Natural killer cell (primary cell): ENCODE measurements around the gene VWA1. TPM values are rescaled to one million over a fixed set of nuclear protein-coding genes. Genes with fewer than 3 reads are reported as not detected.

ENCODE experiments used
- ATAC-seq, 3 donors: fragments of 150-1000 bp in 2 of 3; fragments of 200-7000 bp in 1 of 3; cut with Tn5 transposase; 1 replicate in 1 of 3; 2 replicates in 2 of 3; pipeline ENCODE4 v1.10.0; 2021; ENCODE audit warnings: mild to moderate bottlenecking in 2 of 3, moderate library complexity in 2 of 3
- DNase-seq, 2 donors: peaks; one replicate each; pipeline versions ENCODE4 v3.0.0 to v3.0.0-alpha.2; 2013 to 2021; ENCODE audit warnings: mixed read lengths in 1 of 2
- H3K27ac ChIP-seq: one replicate; pipeline ENCODE4 v1.5.1; 2013; ENCODE audit warnings: mild to moderate bottlenecking, low read length
- H3K27me3 ChIP-seq: one replicate; pipeline ENCODE4 v1.6.1; 2013; ENCODE audit warnings: low read length; ENCODE audit not compliant: control insufficient read depth, insufficient read depth
- H3K36me3 ChIP-seq: one replicate; pipeline ENCODE4 v1.6.1; 2013; ENCODE audit warnings: low read length; ENCODE audit not compliant: control insufficient read depth, insufficient read depth
- H3K4me1 ChIP-seq: one replicate; pipeline ENCODE4 v1.6.1; 2013; ENCODE audit warnings: low read length; ENCODE audit not compliant: control insufficient read depth, insufficient read depth
- H3K4me3 ChIP-seq: one replicate; pipeline ENCODE4 v1.5.1; 2013; ENCODE audit warnings: low read length
- H3K9me3 ChIP-seq: one replicate; pipeline ENCODE4 v1.6.1; 2013; ENCODE audit warnings: low read length; ENCODE audit not compliant: control insufficient read depth, insufficient read depth
- H3K27ac Mint-ChIP-seq, 2 donors: one replicate each; pipeline ENCODE4 v1.8.0; 2022; ENCODE audit warnings: mild to moderate bottlenecking in 2 of 2, mixed read lengths in 2 of 2, moderate library complexity in 1 of 2
- H3K27me3 Mint-ChIP-seq, 2 donors: one replicate each; pipeline ENCODE4 v1.8.0; 2022; ENCODE audit warnings: low read depth in 2 of 2, mixed read lengths in 2 of 2
- H3K36me3 Mint-ChIP-seq: one replicate; pipeline ENCODE4 v1.8.0; 2022; ENCODE audit warnings: mixed read lengths
- H3K4me1 Mint-ChIP-seq, 2 donors: one replicate each; pipeline ENCODE4 v1.8.0; 2022; ENCODE audit warnings: mixed read lengths in 2 of 2
- H3K4me3 Mint-ChIP-seq: one replicate; pipeline ENCODE4 v1.8.0; 2022; ENCODE audit warnings: mild to moderate bottlenecking, moderate library complexity, mixed read lengths
- H3K9me3 Mint-ChIP-seq, 2 donors: one replicate each; pipeline ENCODE4 v1.8.0; 2022; ENCODE audit warnings: mixed read lengths in 2 of 2
- CTCF ChIP-seq: fragments of 200-600 bp; IDR thresholded peaks from one replicate; pipeline ENCODE4 v1.8.0; 2022; ENCODE audit warnings: antibody characterized with exemption
- WGBS: methylation state at CpG from one replicate; pipeline ENCODE4 v1.1.7; 2013; ENCODE audit warnings: missing lambda C conversion rate; ENCODE audit not compliant: insufficient coverage; 5-methylcytosine and 5-hydroxymethylcytosine counted together
- intact Hi-C: fragments of 100-400 bp; cut with micrococcal nuclease; formaldehyde crosslinking; loops from one replicate; pipeline ENCODE4 v1.14.2; 2022
- total RNA-seq, 4 donors: library from RNA; stranded (reverse); fragments of 120-200 nt in 1 of 4; gene quantifications; one replicate each; pipeline versions ENCODE4 v1.2.3 to v1.2.4, GENCODE V29; 2013 to 2022

Gene VWA1
- total RNA-seq, 3 donors from 2014 or later (not counting 1 experiment from before 2014, with no cell fraction given): not detected

DNA sequence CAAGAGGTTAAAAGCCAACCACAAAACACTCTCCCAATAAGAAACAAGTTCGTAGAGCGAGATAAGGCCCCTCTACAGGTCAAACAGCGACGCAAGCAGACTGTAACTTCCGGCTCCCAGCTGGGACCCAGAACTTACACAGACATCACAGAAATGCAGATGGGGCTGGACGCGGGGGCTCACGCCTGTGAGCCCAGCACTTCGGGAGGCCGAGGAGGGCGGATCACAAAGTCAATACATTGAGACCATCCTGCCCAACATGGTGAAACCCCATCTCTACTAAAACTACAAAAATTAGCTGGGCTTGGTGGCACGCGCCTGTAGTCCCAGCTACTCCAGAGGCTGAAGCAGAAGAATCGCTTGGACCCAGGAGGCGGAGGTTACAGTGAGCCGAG, 47.4 kb upstream of the VWA1 start:
- DNase-seq (no peak), ATAC-seq (no peak)
- Mint-ChIP-seq H3K36me3 (peaks cover 9% of the 10 kb centered on the region), H3K27ac (no peak overlapping the region), H3K9me3 (no peaks in the 10 kb centered on the region), H3K27me3 (no peaks in the 10 kb centered on the region), H3K4me3 (no peak overlapping the region), H3K4me1 (peaks cover 0 to 9% of the 10 kb centered on the region in 2 donors)
- no peaks in the 10 kb centered on the region for H3K4me1 ChIP-seq
- 95% methylated on average over 16 of the region's 16 CpGs for WGBS
- no peaks in the 10 kb centered on the region for H3K27me3 ChIP-seq
- TF ChIP-seq CTCF: no peak
- no peaks in the 10 kb centered on the region for H3K9me3 ChIP-seq
- H3K4me3 ChIP-seq: no peak overlapping the region
- peaks cover 71% of the 10 kb centered on the region for H3K36me3 ChIP-seq
- intact Hi-C loops: no loop called here
- no peak overlapping the region for H3K27ac ChIP-seq

GRCh38 chr1:1390675-1391074, 44.8 kb upstream of the VWA1 start:
- ATAC-seq (no peak), DNase-seq (no peak)
- Mint-ChIP-seq H3K27ac (no peak overlapping the region), H3K27me3 (no peaks in the 10 kb centered on the region), H3K4me3 (no peak overlapping the region), H3K36me3 (peaks cover 15% of the 10 kb centered on the region), H3K4me1 (peaks cover 6 to 14% of the 10 kb centered on the region in 2 donors), H3K9me3 (no peaks in the 10 kb centered on the region)
- no peak for TF ChIP-seq CTCF
- Histone ChIP-seq H3K27me3 (no peaks in the 10 kb centered on the region), H3K4me3 (no peak overlapping the region), H3K36me3 (peaks cover 89% of the 10 kb centered on the region), H3K4me1 (no peaks in the 10 kb centered on the region), H3K9me3 (no peaks in the 10 kb centered on the region), H3K27ac (no peak overlapping the region)
- 98% methylated on average over 12 of the region's 12 CpGs for WGBS
- intact Hi-C loops: no loop called here

DNA sequence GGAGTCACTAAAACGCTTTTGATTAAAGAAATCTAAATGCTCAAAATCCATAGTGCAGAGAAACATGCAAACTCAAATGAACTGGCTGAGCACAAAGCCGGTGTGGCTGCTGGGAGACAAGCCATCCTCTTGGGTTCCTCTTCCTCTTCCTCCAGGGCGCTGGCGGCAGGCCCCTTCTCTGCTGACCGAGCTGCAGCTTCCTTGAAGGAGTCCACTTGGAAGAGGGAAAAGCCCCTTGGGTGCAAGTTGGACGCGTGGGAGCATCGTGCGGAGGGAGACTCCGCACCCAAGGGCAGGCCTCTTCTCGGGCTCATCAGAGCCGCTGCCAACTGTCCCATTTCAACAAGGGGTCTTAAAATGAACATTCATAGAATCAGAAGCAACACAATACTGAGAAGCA, 44.3 kb upstream of the VWA1 start:
- ATAC-seq (no peak), DNase-seq (no peak)
- WGBS: 92% methylated on average over 12 of the region's 12 CpGs
- Mint-ChIP-seq H3K27me3 (no peaks in the 10 kb centered on the region), H3K27ac (no peak overlapping the region), H3K36me3 (peaks cover 15% of the 10 kb centered on the region), H3K9me3 (no peaks in the 10 kb centered on the region), H3K4me1 (peaks cover 7 to 14% of the 10 kb centered on the region in 2 donors), H3K4me3 (no peak overlapping the region)
- Histone ChIP-seq H3K4me1 (no peaks in the 10 kb centered on the region), H3K4me3 (no peak overlapping the region), H3K27me3 (no peaks in the 10 kb centered on the region), H3K9me3 (no peaks in the 10 kb centered on the region), H3K36me3 (peaks cover 85% of the 10 kb centered on the region), H3K27ac (no peak overlapping the region)
- no peak for TF ChIP-seq CTCF
- intact Hi-C loops: no loop called here

DNA sequence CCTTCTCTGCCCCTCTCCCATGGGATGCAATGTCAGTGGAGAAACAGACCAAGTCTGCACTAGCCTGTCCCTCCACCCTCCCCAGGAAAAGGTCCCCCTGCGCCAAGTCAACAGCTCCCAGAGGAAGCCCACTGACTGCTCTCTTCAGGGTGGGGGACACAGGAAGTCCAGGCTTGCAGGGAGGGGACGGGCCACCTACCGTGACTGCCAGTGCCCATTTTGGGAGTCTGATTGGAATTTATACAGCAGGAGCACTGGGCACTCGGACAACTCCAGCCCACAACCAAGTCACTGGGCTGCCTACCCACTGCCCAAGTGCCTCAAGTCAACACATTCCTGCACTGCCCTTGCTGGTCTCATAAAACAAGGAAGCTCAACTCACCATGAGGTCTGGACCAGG, 42.5 kb upstream of the VWA1 start:
- no peak overlapping the region for H3K27ac Mint-ChIP-seq
- Histone ChIP-seq H3K4me3 (no peak overlapping the region), H3K36me3 (peaks cover 78% of the 10 kb centered on the region), H3K27ac (no peak overlapping the region), H3K9me3 (no peaks in the 10 kb centered on the region), H3K4me1 (peaks cover 9% of the 10 kb centered on the region), H3K27me3 (no peaks in the 10 kb centered on the region)
- H3K9me3 Mint-ChIP-seq: no peaks in the 10 kb centered on the region
- H3K4me3 Mint-ChIP-seq: no peak overlapping the region
- intact Hi-C loops: no loop called here
- 99% methylated on average over 4 of the region's 4 CpGs for WGBS
- peaks cover 12 to 18% of the 10 kb centered on the region in 2 donors for H3K4me1 Mint-ChIP-seq
- H3K27me3 Mint-ChIP-seq: no peaks in the 10 kb centered on the region
- ATAC-seq (no peak), DNase-seq (no peak)
- peaks cover 15% of the 10 kb centered on the region for H3K36me3 Mint-ChIP-seq
- TF ChIP-seq CTCF: no peak
